Spleen (tissue), 7 donors: ENCODE results near the gene CLOCK.

Experiments
- CTCF ChIP-seq, 11 experiments: fragments of 200-600 bp in 7 of 11; fragments of 450-650 bp in 4 of 11; sonication (generic) in 4 of 11; IDR thresholded peaks in 8 of 11; conservative IDR thresholded peaks in 3 of 11; 1 replicate in 7 of 11; 2 replicates in 4 of 11; pipeline versions ENCODE4 v1.4.0 to v1.8.0; 2016 to 2021; ENCODE audit warnings: antibody characterized with exemption in 11 of 11, inconsistent platforms in 4 of 11, mild to moderate bottlenecking in 1 of 11
- POLR2A ChIP-seq, 3 donors: fragments of 450-650 bp; IDR thresholded peaks; one replicate each; pipeline ENCODE4 v1.5.1; 2017; ENCODE audit warnings: antibody characterized with exemption in 3 of 3, mild to moderate bottlenecking in 1 of 3
- donor health status: DM: no; HTN: no; CAD: no; lungs with moderate emphysema.
- donor health status: DM: no; HTN: no; CAD: no.
- donor health status: DM: no; HTN: no; CAD: no.

DNA sequence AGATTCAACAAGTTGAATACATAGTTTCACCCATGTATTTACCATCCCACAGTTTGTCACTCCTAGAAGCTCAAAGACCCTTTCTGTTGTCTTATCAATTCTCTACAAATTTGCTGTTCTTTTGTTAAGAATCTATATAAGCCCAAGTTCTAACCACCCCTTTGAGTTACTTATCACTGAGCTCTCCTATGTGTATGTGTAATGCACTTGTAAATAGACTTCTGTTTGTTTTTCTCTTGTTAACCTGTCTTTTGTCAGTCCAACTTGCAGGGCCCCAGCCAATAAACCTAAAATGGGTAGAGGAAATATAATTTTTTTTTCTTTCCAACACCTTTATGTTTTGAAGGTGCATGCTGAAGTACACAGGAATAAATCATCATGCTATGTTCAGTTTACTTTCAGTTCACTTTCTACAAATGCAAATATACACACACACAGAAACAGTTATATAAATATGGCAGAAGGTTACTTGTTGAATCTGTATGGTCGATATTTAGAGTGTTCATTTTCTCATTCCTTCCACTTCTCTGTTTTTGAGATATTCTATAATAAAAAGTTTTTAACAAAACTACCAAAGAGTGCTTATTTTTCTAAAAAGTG is 22.3 kb upstream of the CLOCK start:
- TF ChIP-seq CTCF (IDR thresholded peaks at IDR 0.05 in 8 of 11, conservative IDR thresholded peaks at IDR 0.05 in 3 of 11) (no peak), POLR2A (IDR thresholded peaks at IDR 0.05) (no peak)
